Measurements from ENCODE around the gene ELOVL6.

GRCh38 chr4:110138551-110138950, 59.9 kb downstream of the ELOVL6 start:
- TF ChIP-seq CTCF (IDR thresholded peaks at IDR 0.05 in 8 of 11, conservative IDR thresholded peaks at IDR 0.05 in 3 of 11): no peak
- no peak for TF ChIP-seq POLR2AphosphoS5 (IDR thresholded peaks at IDR 0.05)
- TF ChIP-seq POLR2A (IDR thresholded peaks at IDR 0.05): no peak

All from spleen (tissue), 7 donors.